HG03025 (cell line): ENCODE results near the gene EVI2A.

Experiments
- ATAC-seq: cut with Tn5 transposase; IDR thresholded peaks from one replicate; pipeline ENCODE4 v1.9.1; 2021; ENCODE audit warnings: mild to moderate bottlenecking, moderate library complexity; ENCODE audit not compliant: unreplicated experiment, low FRiP score

Gene EVI2A

DNA sequence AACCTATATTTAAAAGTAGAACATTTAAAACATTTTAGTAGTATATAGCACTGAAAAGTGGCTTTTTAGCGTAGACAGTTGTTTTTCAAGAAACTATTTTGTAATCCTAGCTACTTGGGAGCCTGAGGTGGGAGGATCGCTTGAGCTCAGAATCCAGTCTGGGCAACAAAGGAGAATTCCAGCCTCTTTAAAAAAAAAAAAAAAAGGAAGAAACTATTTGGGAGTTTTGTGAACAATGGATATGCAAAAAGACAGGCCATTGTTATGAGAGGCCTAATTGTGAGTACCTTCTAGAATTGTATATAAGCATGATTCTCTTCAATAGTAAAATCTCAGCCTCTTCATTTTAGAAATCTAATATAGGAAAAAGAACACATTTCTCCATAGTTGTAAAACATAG, 42.0 kb downstream of the EVI2A start:
- no peak for ATAC-seq

DNA sequence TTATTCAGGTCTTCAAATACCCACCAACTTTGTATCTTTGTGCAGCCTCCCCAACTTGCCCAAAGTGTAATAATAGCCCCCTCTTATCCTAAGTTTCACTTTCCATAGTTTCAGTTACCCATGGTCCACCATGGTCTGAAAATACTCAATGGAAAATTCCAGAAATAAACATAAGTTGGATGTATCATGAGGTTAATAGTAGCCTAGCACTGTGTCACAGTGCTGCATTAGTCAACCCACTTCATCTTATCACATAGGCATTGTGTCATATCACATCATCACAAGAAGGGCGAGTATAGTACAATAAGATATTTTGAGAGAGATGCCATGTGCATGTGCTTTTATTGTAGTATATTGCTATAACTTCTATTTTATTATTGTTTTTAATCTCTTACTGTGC, 46.3 kb downstream of the EVI2A start:
- ATAC-seq: no peak

GRCh38 chr17:31274252-31274651, 47.2 kb downstream of the EVI2A start:
- ATAC-seq: no peak

DNA sequence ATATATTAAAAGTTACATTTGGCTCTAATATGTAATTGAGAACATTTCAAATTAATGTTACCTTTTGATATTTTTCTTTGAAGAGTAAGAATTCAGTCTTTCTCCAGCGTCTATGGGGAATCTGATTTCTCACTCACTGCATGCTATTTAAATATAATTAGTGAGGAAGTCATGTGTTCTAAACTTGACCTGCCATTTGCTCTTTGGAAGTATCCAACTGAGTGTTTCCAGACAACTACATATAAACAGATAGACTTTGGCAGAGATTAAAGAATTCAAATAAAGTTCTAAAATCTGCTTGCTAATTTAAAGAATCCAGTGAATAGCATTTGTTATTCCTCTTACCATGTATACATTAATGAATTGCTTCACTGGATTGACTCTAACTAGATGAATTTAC, 47.9 kb downstream of the EVI2A start:
- no peak for ATAC-seq

- no peak for ATAC-seq
These were observed 48.6 kb downstream of the EVI2A start for GRCh38 chr17:31272803-31273202.

- ATAC-seq: no peak
These were observed 49.2 kb downstream of the EVI2A start for GRCh38 chr17:31272236-31272635.

DNA sequence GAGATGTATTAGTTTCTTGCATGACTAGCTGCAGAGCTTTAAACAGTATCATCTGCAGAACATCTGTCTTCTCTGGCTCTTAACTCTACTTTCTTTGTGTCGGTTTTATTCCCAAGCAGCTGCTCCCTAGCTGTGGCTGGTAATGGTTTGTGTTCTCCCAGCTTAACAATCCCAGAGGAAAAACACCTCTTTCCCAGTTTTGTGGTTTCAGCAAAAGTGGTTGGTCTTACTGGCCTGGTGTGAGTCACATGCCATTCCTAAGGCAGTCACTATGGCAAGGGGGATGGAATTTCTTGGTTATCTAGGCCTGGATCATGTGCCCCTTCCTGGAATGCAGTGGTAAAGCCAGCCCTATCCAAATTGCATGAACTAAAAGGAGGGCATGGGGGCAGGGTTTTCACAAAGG, 51.8 kb downstream of the EVI2A start:
- no peak for ATAC-seq

- no peak for ATAC-seq
These were observed 52.3 kb downstream of the EVI2A start for GRCh38 chr17:31269036-31269577.
